ENCODE data around the gene ZFP91.

DNA sequence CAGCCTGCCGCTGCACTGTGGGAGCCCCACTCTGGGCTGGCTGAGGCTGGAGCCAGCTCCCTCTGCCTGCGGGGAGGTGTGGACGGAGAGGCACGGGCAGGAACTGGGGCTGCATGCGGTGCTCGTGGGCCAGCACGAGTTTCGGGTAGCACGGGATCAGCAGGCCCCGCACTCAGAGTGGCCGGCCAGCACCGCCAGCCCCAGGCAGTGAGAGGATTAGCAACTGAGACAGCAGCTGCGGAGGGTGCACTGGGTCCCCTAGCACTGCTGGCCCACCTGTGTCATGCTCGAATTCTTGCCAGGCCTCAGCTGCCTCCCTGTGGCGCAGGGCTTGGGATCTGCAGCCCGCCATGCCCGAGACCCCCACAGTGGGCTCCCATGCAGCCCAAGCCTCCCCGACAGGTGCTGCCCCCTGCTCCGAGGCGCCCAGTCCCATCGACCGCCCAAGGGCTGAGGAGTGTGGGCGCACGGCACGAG, 47.0 kb upstream of the ZFP91 start:
- no peak for TF ChIP-seq CTCF (conservative IDR thresholded peaks at IDR 0.05; ENCODE audit: low read depth, low read length)
- TF ChIP-seq MAZ (IDR thresholded peaks at IDR 0.05; ENCODE audit: borderline replicate concordance, low read depth, low read length): no peak
- no peak for TF ChIP-seq FOS (IDR thresholded peaks at IDR 0.05; ENCODE audit: low read depth, low read length)
- no peak for TF ChIP-seq SMC3 (IDR thresholded peaks at IDR 0.05; ENCODE audit: low read depth, low read length)
- no peak for TF ChIP-seq BHLHE40 (IDR thresholded peaks at IDR 0.05; ENCODE audit: low read depth, low read length)
- no peak for TF ChIP-seq POLR2A (IDR thresholded peaks at IDR 0.05; ENCODE audit: low read depth, low read length)
- TF ChIP-seq MAFK (IDR thresholded peaks at IDR 0.05; ENCODE audit: low read depth, low read length): no peak
- TF ChIP-seq, protein P1, sequence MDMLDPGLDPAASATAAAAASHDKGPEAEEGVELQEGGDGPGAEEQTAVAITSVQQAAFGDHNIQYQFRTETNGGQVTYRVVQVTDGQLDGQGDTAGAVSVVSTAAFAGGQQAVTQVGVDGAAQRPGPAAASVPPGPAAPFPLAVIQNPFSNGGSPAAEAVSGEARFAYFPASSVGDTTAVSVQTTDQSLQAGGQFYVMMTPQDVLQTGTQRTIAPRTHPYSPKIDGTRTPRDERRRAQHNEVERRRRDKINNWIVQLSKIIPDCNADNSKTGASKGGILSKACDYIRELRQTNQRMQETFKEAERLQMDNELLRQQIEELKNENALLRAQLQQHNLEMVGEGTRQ (IDR thresholded peaks at IDR 0.05; ENCODE audit: low read depth, low read length): no peak
- TF ChIP-seq CEBPB (IDR thresholded peaks at IDR 0.05; ENCODE audit: low read depth, low read length): no peak
- no peak for TF ChIP-seq CHD1 (IDR thresholded peaks at IDR 0.05; ENCODE audit: low read depth, low read length)
- no peak for TF ChIP-seq MXI1 (IDR thresholded peaks at IDR 0.05; ENCODE audit: borderline replicate concordance, low read depth, low read length)
- TF ChIP-seq RAD21 (IDR thresholded peaks at IDR 0.05; ENCODE audit: low read length): no peak
- no peak for TF ChIP-seq RFX5 (IDR thresholded peaks at IDR 0.05; ENCODE audit: low read depth, low read length)
- no peak for TF ChIP-seq ELK1 (IDR thresholded peaks at IDR 0.05; ENCODE audit: borderline replicate concordance, low read depth, low read length)
